ENCODE data around the gene COPS9. TPM values are rescaled to one million over a fixed set of nuclear protein-coding genes. Genes with fewer than 3 reads are reported as not detected.

Gene COPS9
- total RNA-seq, 4 donors from 2014 or later: 179 to 254 (median 197) TPM

- no peaks in the 10 kb centered on the region for H3K27me3 ChIP-seq
- 77% methylated on average over 12 of the region's 12 CpGs for WGBS
- H3K27ac ChIP-seq (replicated peaks in 1 of 4): no peak overlapping the region
- TF ChIP-seq EP300 (IDR thresholded peaks at IDR 0.05) (no peak), POLR2AphosphoS5 (IDR thresholded peaks at IDR 0.05) (no peak), POLR2A (IDR thresholded peaks at IDR 0.05; ENCODE audit: low read depth) (no peak), CTCF (IDR thresholded peaks at IDR 0.05) (no peak)
- H3K4me1 ChIP-seq: no peaks in the 10 kb centered on the region
- H3K36me3 ChIP-seq: peaks cover 58 to 81% (median 71%) of the 10 kb centered on the region in 4 donors
- no peak for DNase-seq (ENCODE audit: extremely low spot score)
- intact Hi-C loops (cut with DNase I): no loop called here
- H3K9me3 ChIP-seq: no peaks in the 10 kb centered on the region
- no peak overlapping the region for H3K4me3 ChIP-seq
These were observed 7.4 kb downstream of the COPS9 start for GRCh38 chr2:240128608-240129145.

GRCh38 chr2:240127911-240128607 lies 8.0 kb downstream of the COPS9 start:
- 91% methylated on average over 16 of the region's 16 CpGs for WGBS
- DNase-seq (ENCODE audit: extremely low spot score): no peak
- H3K27ac ChIP-seq (replicated peaks in 1 of 4): no peak overlapping the region
- peaks cover 52 to 75% (median 65%) of the 10 kb centered on the region in 4 donors for H3K36me3 ChIP-seq
- intact Hi-C loops (cut with DNase I): no loop called here
- TF ChIP-seq POLR2AphosphoS5 (IDR thresholded peaks at IDR 0.05) (no peak), POLR2A (IDR thresholded peaks at IDR 0.05; ENCODE audit: low read depth) (no peak), CTCF (IDR thresholded peaks at IDR 0.05) (no peak), EP300 (IDR thresholded peaks at IDR 0.05) (no peak)
- no peaks in the 10 kb centered on the region for H3K4me1 ChIP-seq
- no peak overlapping the region for H3K4me3 ChIP-seq
- H3K9me3 ChIP-seq: no peaks in the 10 kb centered on the region
- H3K27me3 ChIP-seq: no peaks in the 10 kb centered on the region

GRCh38 chr2:240127191-240127750 lies 8.8 kb downstream of the COPS9 start:
- no peak overlapping the region for H3K4me3 ChIP-seq
- no peaks in the 10 kb centered on the region for H3K9me3 ChIP-seq
- no peaks in the 10 kb centered on the region for H3K27me3 ChIP-seq
- no peaks in the 10 kb centered on the region for H3K4me1 ChIP-seq
- 78% methylated on average over 6 of the region's 7 CpGs for WGBS
- intact Hi-C loops (cut with DNase I): no loop called here
- DNase-seq (ENCODE audit: extremely low spot score): no peak
- TF ChIP-seq CTCF (IDR thresholded peaks at IDR 0.05) (no peak), EP300 (IDR thresholded peaks at IDR 0.05) (no peak), POLR2AphosphoS5 (IDR thresholded peaks at IDR 0.05) (no peak), POLR2A (IDR thresholded peaks at IDR 0.05; ENCODE audit: low read depth) (no peak)
- H3K27ac ChIP-seq (replicated peaks in 1 of 4): no peak overlapping the region
- peaks cover 45 to 67% (median 57%) of the 10 kb centered on the region in 4 donors for H3K36me3 ChIP-seq

GRCh38 chr2:240126731-240127130 lies 9.4 kb downstream of the COPS9 start:
- Histone ChIP-seq H3K27ac (replicated peaks in 1 of 4) (no peak overlapping the region), H3K9me3 (no peaks in the 10 kb centered on the region), H3K36me3 (peaks cover 40 to 61% (median 51%) of the 10 kb centered on the region in 4 donors), H3K4me3 (no peak overlapping the region), H3K27me3 (no peaks in the 10 kb centered on the region), H3K4me1 (no peaks in the 10 kb centered on the region)
- DNase-seq (ENCODE audit: extremely low spot score): no peak
- intact Hi-C loops (cut with DNase I): no loop called here
- WGBS: 91% methylated on average over 10 of the region's 10 CpGs
- no peak for TF ChIP-seq EP300 (IDR thresholded peaks at IDR 0.05)
- TF ChIP-seq CTCF (IDR thresholded peaks at IDR 0.05): no peak
- no peak for TF ChIP-seq POLR2AphosphoS5 (IDR thresholded peaks at IDR 0.05)
- no peak for TF ChIP-seq POLR2A (IDR thresholded peaks at IDR 0.05; ENCODE audit: low read depth)

Measured in esophagus muscularis mucosa (tissue), 4 donors.